NT2/D1 (cell line): Measurements from ENCODE around the gene KRIT1.

ENCODE experiments used
- YY1 ChIP-seq: IDR thresholded peaks from 2 replicates; pipeline ENCODE4 v1.6.1; 2011; ENCODE audit not compliant: insufficient read length, insufficient read depth
- ZNF274 ChIP-seq: IDR thresholded peaks from 2 replicates; pipeline ENCODE4 v1.6.1; 2011; ENCODE audit warnings: mild to moderate bottlenecking, low read depth, low read length

DNA sequence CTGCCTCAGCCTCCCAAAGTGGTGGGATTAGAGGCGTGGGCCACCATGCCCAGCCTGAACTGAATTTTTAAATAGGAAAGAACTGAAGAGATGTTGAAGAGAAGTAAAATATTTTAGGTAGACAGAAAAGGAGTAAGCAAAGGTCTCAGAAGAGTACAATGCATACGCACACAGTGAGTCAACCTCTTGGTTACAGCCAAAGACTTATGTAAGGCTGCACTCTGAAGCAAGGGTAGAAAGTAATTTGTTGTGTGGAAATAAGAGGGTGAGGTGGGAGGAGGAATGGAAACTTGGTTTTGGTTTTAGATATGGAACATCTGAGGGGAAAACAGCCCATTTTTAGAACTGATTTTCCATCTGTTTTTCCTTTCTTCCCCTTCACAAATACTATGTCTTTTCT, 17.6 kb downstream of the KRIT1 start:
- no peak for TF ChIP-seq YY1
- no peak for TF ChIP-seq ZNF274
